ENCODE results near the gene TUBD1. TPM values are rescaled to one million over a fixed set of nuclear protein-coding genes. Genes with fewer than 3 reads are reported as not detected.

Gene TUBD1
- polyA plus RNA-seq, 1 experiment, result 2.3 TPM

- no peaks in the 10 kb centered on the region for H3K27me3 ChIP-seq (ENCODE audit: control insufficient read depth, insufficient read depth, low read length)
- TF ChIP-seq CTCF (IDR thresholded peaks at IDR 0.05; ENCODE audit: insufficient read depth, low read depth, low read length), result no peak
- ChIA-PET CTCF (interaction anchor here (0.9 to 1.0 kb wide), 2 partner anchors 57 to 64 kb away, joined by 3 read pairs; no protein-coding TSS in a partner anchor), POLR2A (no interaction called here)
- no peaks in the 10 kb centered on the region for H3K36me3 ChIP-seq (ENCODE audit: control insufficient read depth, insufficient read depth, low read length)
- no peak overlapping the region for H3K4me3 ChIP-seq (ENCODE audit: low read depth, low read length)
- DNase-seq (ENCODE audit: low read depth), result no peak
These were observed 76.8 kb downstream of the TUBD1 start for GRCh38 chr17:59815965-59816364.

- Histone ChIP-seq H3K27me3 (ENCODE audit: control insufficient read depth, insufficient read depth, low read length) (no peaks in the 10 kb centered on the region), H3K4me3 (ENCODE audit: low read depth, low read length) (no peak overlapping the region), H3K36me3 (ENCODE audit: control insufficient read depth, insufficient read depth, low read length) (no peaks in the 10 kb centered on the region)
- no peak for DNase-seq (ENCODE audit: low read depth)
- ChIA-PET POLR2A (no interaction called here), CTCF (interaction anchor here (0.6 kb wide), 1 partner anchor 353 kb away, joined by 4 read pairs; no protein-coding TSS in a partner anchor)
- no peak for TF ChIP-seq CTCF (IDR thresholded peaks at IDR 0.05; ENCODE audit: insufficient read depth, low read depth, low read length)
These were observed 78.1 kb downstream of the TUBD1 start for GRCh38 chr17:59814685-59815084.

DNA sequence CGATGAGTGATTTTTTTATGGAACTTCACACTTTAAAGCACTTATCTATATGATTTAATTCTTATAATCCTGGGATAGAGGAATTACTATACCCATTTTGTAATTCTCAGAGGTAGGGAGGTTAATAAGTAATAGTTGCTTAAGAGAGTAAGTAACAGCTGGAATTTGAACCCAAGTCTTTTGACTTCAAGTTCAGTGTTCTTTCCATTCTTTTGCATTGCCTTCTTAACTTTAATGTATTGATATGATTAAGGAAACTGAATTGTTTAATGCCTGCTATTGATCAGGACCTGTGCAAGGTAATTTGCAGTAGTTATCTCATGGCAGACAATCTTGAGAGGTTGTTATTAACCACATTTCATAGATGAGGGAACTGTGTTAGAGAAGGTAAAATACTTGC, 78.5 kb downstream of the TUBD1 start:
- no peak for TF ChIP-seq CTCF (IDR thresholded peaks at IDR 0.05; ENCODE audit: insufficient read depth, low read depth, low read length)
- POLR2A ChIA-PET, result no interaction called here
- H3K36me3 ChIP-seq (ENCODE audit: control insufficient read depth, insufficient read depth, low read length), result no peaks in the 10 kb centered on the region
- CTCF ChIA-PET, result interaction anchor here (0.6 kb wide), 1 partner anchor 352 kb away, joined by 4 read pairs; no protein-coding TSS in a partner anchor
- no peak overlapping the region for H3K4me3 ChIP-seq (ENCODE audit: low read depth, low read length)
- no peaks in the 10 kb centered on the region for H3K27me3 ChIP-seq (ENCODE audit: control insufficient read depth, insufficient read depth, low read length)
- DNase-seq (ENCODE audit: low read depth), result no peak

DNA sequence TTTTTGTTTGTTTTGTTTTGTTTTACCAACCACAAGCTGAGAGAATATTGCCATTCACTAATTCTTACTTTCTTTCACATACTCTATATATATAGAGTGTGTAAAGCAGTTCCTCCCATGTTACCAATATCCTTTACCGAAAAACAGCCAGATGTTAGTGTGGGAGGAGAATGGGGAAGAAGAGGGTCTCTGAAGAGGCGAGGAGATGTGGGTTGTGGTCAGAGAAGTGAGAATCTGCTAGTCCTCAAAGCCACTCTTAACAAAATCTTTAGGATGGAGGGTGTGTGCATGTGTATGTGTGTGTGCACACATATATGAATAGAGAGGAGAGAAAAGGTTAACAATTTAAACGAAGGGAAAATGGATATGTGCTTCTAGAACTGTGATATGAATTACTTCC, 80.6 kb downstream of the TUBD1 start:
- DNase-seq (ENCODE audit: low read depth), result no peak
- H3K36me3 ChIP-seq (ENCODE audit: control insufficient read depth, insufficient read depth, low read length), result no peaks in the 10 kb centered on the region
- H3K27me3 ChIP-seq (ENCODE audit: control insufficient read depth, insufficient read depth, low read length), result no peaks in the 10 kb centered on the region
- TF ChIP-seq CTCF (IDR thresholded peaks at IDR 0.05; ENCODE audit: insufficient read depth, low read depth, low read length), result no peak
- ChIA-PET CTCF (no interaction called here), POLR2A (no interaction called here)
- H3K4me3 ChIP-seq (ENCODE audit: low read depth, low read length), result no peak overlapping the region

- H3K36me3 ChIP-seq (ENCODE audit: control insufficient read depth, insufficient read depth, low read length), result no peaks in the 10 kb centered on the region
- ChIA-PET CTCF (no interaction called here), POLR2A (no interaction called here)
- no peak for DNase-seq (ENCODE audit: low read depth)
- no peaks in the 10 kb centered on the region for H3K27me3 ChIP-seq (ENCODE audit: control insufficient read depth, insufficient read depth, low read length)
- no peak overlapping the region for H3K4me3 ChIP-seq (ENCODE audit: low read depth, low read length)
- no peak for TF ChIP-seq CTCF (IDR thresholded peaks at IDR 0.05; ENCODE audit: insufficient read depth, low read depth, low read length)
These were observed 81.5 kb downstream of the TUBD1 start for GRCh38 chr17:59811209-59811608.

Measured in BJ (cell line).